HG02885 (cell line): ENCODE measurements around the gene RETREG2.

ENCODE experiments used
- ATAC-seq: cut with Tn5 transposase; IDR thresholded peaks from one replicate; pipeline ENCODE4 v1.9.1; 2021; ENCODE audit warnings: mild to moderate bottlenecking; ENCODE audit not compliant: unreplicated experiment, poor library complexity

The RETREG2 gene

GRCh38 chr2:219230059-219230540, 52.0 kb downstream of the RETREG2 start:
- no peak for ATAC-seq

DNA sequence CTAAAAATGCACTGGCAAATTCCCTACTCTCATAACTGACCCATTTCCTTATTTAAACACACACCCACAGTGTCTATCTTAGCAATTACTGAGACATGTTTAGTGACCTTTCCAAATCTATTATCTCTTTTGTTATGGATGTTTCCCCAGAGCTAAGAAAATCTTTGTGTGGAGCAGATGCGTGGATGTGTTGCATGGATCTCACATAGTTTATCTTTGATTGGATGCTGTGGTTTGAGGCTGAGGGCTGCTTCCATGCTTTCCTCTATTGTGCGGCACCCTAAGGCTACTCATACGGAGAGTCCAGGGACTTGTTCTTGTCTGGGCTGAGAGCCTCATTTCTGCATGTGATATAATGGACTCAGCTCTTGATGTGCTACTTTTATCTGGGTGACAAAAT, 56.3 kb downstream of the RETREG2 start:
- ATAC-seq: no peak
